ENCODE results near the gene TMEM192.

Gene TMEM192

GRCh38 chr4:165112368-165113121 lies at the start of gene TMEM192:
Gene TMEM192 (minus strand): TSS chr4:165112860. CDS start chr4:165112773, 87 bp downstream.
- Histone ChIP-seq H3K9me3 (ENCODE audit: control insufficient read depth, low read length) (no peaks in the 10 kb centered on the region), H3K27me3 (ENCODE audit: control insufficient read depth, insufficient read depth, low read length) (no peaks in the 10 kb centered on the region), H3K9ac (ENCODE audit: low read length) (peak within 1 kb of the TSS; percentile 87), H3K4me1 (ENCODE audit: control insufficient read depth, insufficient read depth, low read length) (no peaks in the 10 kb centered on the region), H3K36me3 (ENCODE audit: control insufficient read depth, insufficient read depth, low read length) (no peaks in the 10 kb centered on the region), H3K4me3 (ENCODE audit: low read length) (peak within 1 kb of the TSS; percentile 48)

GRCh38 chr4:165158762-165159161 lies 46.1 kb upstream of the TMEM192 start:
- no peaks in the 10 kb centered on the region for H3K4me1 ChIP-seq (ENCODE audit: control insufficient read depth, insufficient read depth, low read length)
- H3K36me3 ChIP-seq (ENCODE audit: control insufficient read depth, insufficient read depth, low read length): no peaks in the 10 kb centered on the region
- no peaks in the 10 kb centered on the region for H3K9me3 ChIP-seq (ENCODE audit: control insufficient read depth, low read length)
- H3K27me3 ChIP-seq (ENCODE audit: control insufficient read depth, insufficient read depth, low read length): no peaks in the 10 kb centered on the region
- no peak overlapping the region for H3K4me3 ChIP-seq (ENCODE audit: low read length)
- H3K9ac ChIP-seq (ENCODE audit: low read length): no peak overlapping the region

DNA sequence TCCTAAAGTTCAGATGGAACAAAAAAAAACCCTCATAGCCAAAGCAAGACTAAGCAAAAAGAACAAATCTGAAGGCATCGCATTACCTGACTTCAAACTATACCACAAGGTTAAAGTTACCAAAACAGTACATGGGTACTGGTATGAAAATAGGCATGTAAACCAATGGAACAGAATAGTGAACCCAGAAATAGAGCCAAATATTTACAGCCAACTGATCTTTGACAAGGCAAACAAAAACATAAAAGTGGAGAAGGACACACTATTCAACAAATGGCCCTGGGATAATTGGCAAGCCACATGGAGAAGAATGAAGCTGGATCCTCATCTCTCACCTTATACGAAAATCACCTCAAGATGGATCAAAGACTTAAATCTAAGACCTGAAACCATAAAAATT lies 44.2 kb upstream of the TMEM192 start:
- Histone ChIP-seq H3K9me3 (ENCODE audit: control insufficient read depth, low read length) (no peaks in the 10 kb centered on the region), H3K36me3 (ENCODE audit: control insufficient read depth, insufficient read depth, low read length) (no peaks in the 10 kb centered on the region), H3K4me3 (ENCODE audit: low read length) (no peak overlapping the region), H3K9ac (ENCODE audit: low read length) (no peak overlapping the region), H3K4me1 (ENCODE audit: control insufficient read depth, insufficient read depth, low read length) (no peaks in the 10 kb centered on the region), H3K27me3 (ENCODE audit: control insufficient read depth, insufficient read depth, low read length) (no peaks in the 10 kb centered on the region)

DNA sequence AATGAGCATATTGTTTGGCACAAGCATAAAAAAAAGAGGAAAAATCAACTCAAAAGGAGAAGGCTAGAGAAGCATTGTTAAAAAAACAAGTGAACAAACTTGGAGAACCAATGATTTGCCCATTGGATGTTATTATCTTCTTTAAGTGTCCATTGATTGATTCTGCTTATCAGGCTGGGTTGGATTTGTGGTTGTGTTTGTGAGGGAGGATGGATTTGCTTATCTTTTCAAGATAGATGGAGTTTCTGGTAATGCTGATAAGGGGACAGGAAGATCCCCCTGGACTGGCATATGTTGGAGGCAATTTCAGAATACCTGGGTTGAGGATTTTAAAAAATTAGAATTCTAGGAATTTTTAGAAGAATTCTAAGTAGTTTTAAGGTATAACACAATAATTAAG lies 41.8 kb upstream of the TMEM192 start:
- H3K9ac ChIP-seq (ENCODE audit: low read length): no peak overlapping the region
- H3K36me3 ChIP-seq (ENCODE audit: control insufficient read depth, insufficient read depth, low read length): no peaks in the 10 kb centered on the region
- H3K9me3 ChIP-seq (ENCODE audit: control insufficient read depth, low read length): no peaks in the 10 kb centered on the region

DNA sequence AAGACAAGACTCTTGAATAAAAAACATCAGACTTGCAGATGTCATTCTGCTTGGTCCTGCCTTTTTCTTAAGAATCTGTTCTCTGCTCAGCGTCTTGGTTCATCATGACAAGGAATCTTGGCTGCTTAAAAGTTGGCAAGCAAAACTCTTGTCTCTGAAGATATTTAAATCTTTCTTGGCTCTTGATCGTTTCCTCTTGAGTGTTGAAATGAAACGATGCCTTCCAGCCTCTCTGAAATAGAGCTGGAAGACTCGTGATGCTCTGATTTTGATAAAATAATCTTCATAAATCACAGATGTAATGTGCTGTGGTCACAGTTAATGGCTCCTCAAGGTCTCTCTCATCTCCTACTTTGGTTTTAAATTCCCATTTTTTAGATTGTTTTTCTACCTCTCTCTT lies 39.9 kb upstream of the TMEM192 start:
- H3K36me3 ChIP-seq (ENCODE audit: control insufficient read depth, insufficient read depth, low read length): no peaks in the 10 kb centered on the region
- no peaks in the 10 kb centered on the region for H3K27me3 ChIP-seq (ENCODE audit: control insufficient read depth, insufficient read depth, low read length)
- H3K4me1 ChIP-seq (ENCODE audit: control insufficient read depth, insufficient read depth, low read length): no peaks in the 10 kb centered on the region
- no peak overlapping the region for H3K4me3 ChIP-seq (ENCODE audit: low read length)
- H3K9ac ChIP-seq (ENCODE audit: low read length): no peak overlapping the region
- no peaks in the 10 kb centered on the region for H3K9me3 ChIP-seq (ENCODE audit: control insufficient read depth, low read length)

More for the DNA sequence above, 41.8 kb upstream of the TMEM192 start:
- H3K27me3 ChIP-seq (ENCODE audit: control insufficient read depth, insufficient read depth, low read length): no peaks in the 10 kb centered on the region
- no peaks in the 10 kb centered on the region for H3K4me1 ChIP-seq (ENCODE audit: control insufficient read depth, insufficient read depth, low read length)
- H3K4me3 ChIP-seq (ENCODE audit: low read length): no peak overlapping the region

GRCh38 chr4:165151734-165152133 lies 39.1 kb upstream of the TMEM192 start:
- Histone ChIP-seq H3K4me1 (ENCODE audit: control insufficient read depth, insufficient read depth, low read length) (no peaks in the 10 kb centered on the region), H3K27me3 (ENCODE audit: control insufficient read depth, insufficient read depth, low read length) (no peaks in the 10 kb centered on the region), H3K36me3 (ENCODE audit: control insufficient read depth, insufficient read depth, low read length) (no peaks in the 10 kb centered on the region), H3K4me3 (ENCODE audit: low read length) (no peak overlapping the region), H3K9ac (ENCODE audit: low read length) (no peak overlapping the region), H3K9me3 (ENCODE audit: control insufficient read depth, low read length) (no peaks in the 10 kb centered on the region)

DNA sequence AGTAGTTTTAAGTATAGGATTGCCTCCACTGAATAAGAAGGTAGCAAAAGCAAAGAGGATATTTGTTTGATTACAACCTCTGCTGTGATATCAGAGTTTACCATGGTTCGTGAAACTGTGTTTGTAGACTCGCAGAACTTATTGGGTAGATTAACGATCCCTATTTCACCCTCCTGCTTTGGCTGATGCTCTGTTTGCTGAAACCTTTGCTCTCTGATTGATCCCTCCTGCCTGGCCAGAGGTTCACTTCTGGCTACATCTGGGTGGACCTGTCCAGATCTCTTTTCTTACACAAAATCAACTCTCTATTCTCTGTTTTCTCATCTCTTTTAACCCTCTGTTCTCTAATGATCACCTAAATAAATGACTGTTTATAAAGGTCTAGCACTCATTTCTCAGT lies 37.9 kb upstream of the TMEM192 start:
- H3K27me3 ChIP-seq (ENCODE audit: control insufficient read depth, insufficient read depth, low read length): no peaks in the 10 kb centered on the region
- no peaks in the 10 kb centered on the region for H3K36me3 ChIP-seq (ENCODE audit: control insufficient read depth, insufficient read depth, low read length)
- H3K4me3 ChIP-seq (ENCODE audit: low read length): no peak overlapping the region
- no peaks in the 10 kb centered on the region for H3K9me3 ChIP-seq (ENCODE audit: control insufficient read depth, low read length)
- H3K4me1 ChIP-seq (ENCODE audit: control insufficient read depth, insufficient read depth, low read length): no peaks in the 10 kb centered on the region
- no peak overlapping the region for H3K9ac ChIP-seq (ENCODE audit: low read length)

GRCh38 chr4:165138843-165139242 lies 26.2 kb upstream of the TMEM192 start:
- H3K36me3 ChIP-seq (ENCODE audit: control insufficient read depth, insufficient read depth, low read length): no peaks in the 10 kb centered on the region
- no peak overlapping the region for H3K4me3 ChIP-seq (ENCODE audit: low read length)
- no peaks in the 10 kb centered on the region for H3K9me3 ChIP-seq (ENCODE audit: control insufficient read depth, low read length)
- H3K4me1 ChIP-seq (ENCODE audit: control insufficient read depth, insufficient read depth, low read length): no peaks in the 10 kb centered on the region
- no peak overlapping the region for H3K9ac ChIP-seq (ENCODE audit: low read length)
- no peaks in the 10 kb centered on the region for H3K27me3 ChIP-seq (ENCODE audit: control insufficient read depth, insufficient read depth, low read length)

- H3K36me3 ChIP-seq (ENCODE audit: control insufficient read depth, insufficient read depth, low read length): no peaks in the 10 kb centered on the region
These were observed 24.5 kb upstream of the TMEM192 start for GRCh38 chr4:165137205-165137604.

DNA sequence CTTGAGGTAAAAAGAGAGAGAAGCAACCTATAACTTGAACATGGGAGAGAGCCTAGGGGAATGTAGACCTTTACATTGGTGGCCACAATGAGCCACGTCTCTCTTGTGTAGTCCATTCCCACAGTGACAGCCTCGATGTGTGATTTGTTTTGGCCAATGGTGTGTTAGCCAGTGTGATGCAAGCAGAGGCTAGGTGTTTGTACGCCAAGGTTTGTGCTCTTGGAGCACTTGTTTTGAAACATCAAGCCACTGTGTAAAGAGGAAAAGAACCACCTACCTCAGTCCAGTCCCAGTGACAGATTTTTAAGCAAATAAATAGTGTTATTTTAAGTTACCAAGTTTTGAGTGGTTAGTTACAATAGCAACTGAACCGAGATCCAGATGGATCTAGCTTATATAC lies 23.9 kb upstream of the TMEM192 start:
- no peak overlapping the region for H3K4me3 ChIP-seq (ENCODE audit: low read length)
- no peaks in the 10 kb centered on the region for H3K27me3 ChIP-seq (ENCODE audit: control insufficient read depth, insufficient read depth, low read length)
- no peaks in the 10 kb centered on the region for H3K36me3 ChIP-seq (ENCODE audit: control insufficient read depth, insufficient read depth, low read length)
- H3K9ac ChIP-seq (ENCODE audit: low read length): no peak overlapping the region
- H3K9me3 ChIP-seq (ENCODE audit: control insufficient read depth, low read length): no peaks in the 10 kb centered on the region
- no peaks in the 10 kb centered on the region for H3K4me1 ChIP-seq (ENCODE audit: control insufficient read depth, insufficient read depth, low read length)

More at GRCh38 chr4:165137205-165137604, 24.5 kb upstream of the TMEM192 start:
- Histone ChIP-seq H3K9ac (ENCODE audit: low read length) (no peak overlapping the region), H3K4me1 (ENCODE audit: control insufficient read depth, insufficient read depth, low read length) (no peaks in the 10 kb centered on the region), H3K4me3 (ENCODE audit: low read length) (no peak overlapping the region), H3K27me3 (ENCODE audit: control insufficient read depth, insufficient read depth, low read length) (no peaks in the 10 kb centered on the region), H3K9me3 (ENCODE audit: control insufficient read depth, low read length) (no peaks in the 10 kb centered on the region)

GRCh38 chr4:165133150-165133549 lies 20.5 kb upstream of the TMEM192 start:
- Histone ChIP-seq H3K27me3 (ENCODE audit: control insufficient read depth, insufficient read depth, low read length) (no peaks in the 10 kb centered on the region), H3K9me3 (ENCODE audit: control insufficient read depth, low read length) (no peaks in the 10 kb centered on the region), H3K36me3 (ENCODE audit: control insufficient read depth, insufficient read depth, low read length) (no peaks in the 10 kb centered on the region), H3K4me3 (ENCODE audit: low read length) (no peak overlapping the region), H3K9ac (ENCODE audit: low read length) (no peak overlapping the region), H3K4me1 (ENCODE audit: control insufficient read depth, insufficient read depth, low read length) (no peaks in the 10 kb centered on the region)

GRCh38 chr4:165131247-165131832 lies 18.7 kb upstream of the TMEM192 start:
- Histone ChIP-seq H3K36me3 (ENCODE audit: control insufficient read depth, insufficient read depth, low read length) (no peaks in the 10 kb centered on the region), H3K9ac (ENCODE audit: low read length) (no peak overlapping the region), H3K27me3 (ENCODE audit: control insufficient read depth, insufficient read depth, low read length) (no peaks in the 10 kb centered on the region), H3K4me3 (ENCODE audit: low read length) (no peak overlapping the region), H3K4me1 (ENCODE audit: control insufficient read depth, insufficient read depth, low read length) (no peaks in the 10 kb centered on the region), H3K9me3 (ENCODE audit: control insufficient read depth, low read length) (no peaks in the 10 kb centered on the region)

All from mucosa of stomach (tissue), 1 donor.